Keratinocyte (primary cell): ENCODE data around the gene EYS. TPM values are rescaled to one million over a fixed set of nuclear protein-coding genes. Genes with fewer than 3 reads are reported as not detected.

Source experiments
- DNase-seq: peaks from one replicate; pipeline ENCODE4 v3.0.0-alpha.2; 2011; ENCODE audit warnings: low read depth, missing footprints, low spot score
- FAIRE-seq: peaks from 2 replicates; lab custom pipeline; 2011; peaks lifted over from hg19 to GRCh38; lab: Jason Lieb, UNC
- H2AFZ ChIP-seq: 2 replicates; pipeline ENCODE4 v1.6.0; 2012; ENCODE audit warnings: low read length, control low read depth, inconsistent platforms; ENCODE audit not compliant: control insufficient read depth
- H3K27ac ChIP-seq: 2 replicates; pipeline ENCODE4 v1.5.1; 2011; ENCODE audit warnings: low read length; ENCODE audit not compliant: control insufficient read depth, insufficient read depth
- H3K27me3 ChIP-seq: 3 replicates; pipeline ENCODE4 v1.6.0; 2011; ENCODE audit warnings: low read length; ENCODE audit not compliant: control insufficient read depth, insufficient read depth; ENCODE audit errors: extremely low read depth
- H3K36me3 ChIP-seq, 2 experiments: 2 replicates in 1 of 2; 3 replicates in 1 of 2; pipeline ENCODE4 v1.5.1; 2011; ENCODE audit warnings: low read length in 2 of 2, mild to moderate bottlenecking in 1 of 2; ENCODE audit not compliant: control insufficient read depth in 2 of 2, insufficient read depth in 2 of 2; ENCODE audit errors: extremely low read depth in 1 of 2
- H3K4me1 ChIP-seq: 3 replicates; pipeline ENCODE4 v1.5.1; 2011; ENCODE audit warnings: low read length; ENCODE audit not compliant: control insufficient read depth, insufficient read depth; ENCODE audit errors: extremely low read depth
- H3K4me2 ChIP-seq: 3 replicates; pipeline ENCODE4 v1.6.0; 2011; ENCODE audit warnings: low read depth, low read length; ENCODE audit not compliant: control insufficient read depth, insufficient read depth; ENCODE audit errors: extremely low read depth
- H3K4me3 ChIP-seq, 3 experiments: fragments of 200-600 bp in 1 of 3; sonication (generic) in 1 of 3; 2 replicates in 2 of 3; 3 replicates in 1 of 3; pipeline ENCODE4 v1.5.1; 2011 to 2016; ENCODE audit warnings: low read length in 3 of 3, mild to moderate bottlenecking in 3 of 3, control low read depth in 2 of 3, inconsistent platforms in 1 of 3, low read depth in 1 of 3, mixed read lengths in 1 of 3, mixed run types in 1 of 3, moderate library complexity in 1 of 3; ENCODE audit not compliant: control insufficient read depth in 2 of 3, insufficient read depth in 2 of 3; ENCODE audit errors: extremely low read depth in 1 of 3
- H3K79me2 ChIP-seq: 2 replicates; pipeline ENCODE4 v1.6.0; 2012; ENCODE audit warnings: low read length; ENCODE audit not compliant: control insufficient read depth, insufficient read depth
- H3K9ac ChIP-seq: 3 replicates; pipeline ENCODE4 v1.6.0; 2011; ENCODE audit warnings: low read length; ENCODE audit not compliant: control insufficient read depth, insufficient read depth; ENCODE audit errors: extremely low read depth
- H3K9me1 ChIP-seq: 3 replicates; pipeline ENCODE4 v1.6.0; 2011; ENCODE audit warnings: low read length; ENCODE audit not compliant: control insufficient read depth, insufficient read depth; ENCODE audit errors: extremely low read depth
- H3K9me3 ChIP-seq: 2 replicates; pipeline ENCODE4 v1.5.1; 2012; ENCODE audit warnings: low read depth, low read length; ENCODE audit not compliant: control insufficient read depth
- H4K20me1 ChIP-seq: 3 replicates; pipeline ENCODE4 v1.6.0; 2011; ENCODE audit warnings: low read length; ENCODE audit not compliant: control insufficient read depth, insufficient read depth; ENCODE audit errors: extremely low read depth
- EZH2 ChIP-seq: IDR thresholded peaks from one replicate; pipeline ENCODE4 v1.6.1; 2012; ENCODE audit warnings: inconsistent platforms, mild to moderate bottlenecking, low read length, moderate library complexity
- dilution Hi-C: fragments of 300-500 bp; cut with MboI; formaldehyde crosslinking; loops from one replicate; pipeline ENCODE4 v1.7.0; 2020; ENCODE audit warnings: low sequenced_read_pairs; ENCODE audit not compliant: extremely low pct_ligation_motif_present
- polyA plus RNA-seq, 5 experiments: library from polyadenylated mRNA; depleted of rRNA in 3 of 5; stranded (reverse) in 3 of 5; stranded (forward) in 1 of 5; unstranded in 1 of 5; fragments of >200 nt; gene quantifications; 1 replicate in 1 of 5; 2 replicates in 3 of 5; 3 replicates in 1 of 5; pipeline versions ENCODE4 v1.2.1 to v1.2.3, GENCODE V29; 2011 to 2012; ENCODE audit warnings: missing spikeins in 2 of 5, low read depth in 1 of 5, low replicate concordance in 1 of 5
- TF ChIP-seq, protein P1 (sequence below), 3 experiments: IDR thresholded peaks in 1 of 3; conservative IDR thresholded peaks in 1 of 3; optimal IDR thresholded peaks in 1 of 3; 2 replicates in 2 of 3; 3 replicates in 1 of 3; pipeline versions ENCODE3 to v1.5.1; 2011; ENCODE audit warnings: low read length in 3 of 3, mild to moderate bottlenecking in 3 of 3, moderate library complexity in 2 of 3, control low read depth in 1 of 3, inconsistent platforms in 1 of 3; ENCODE audit not compliant: insufficient read depth in 2 of 3; ENCODE audit errors: extremely low read depth in 1 of 3

EYS gene
- polyA plus RNA-seq, 1 donor (not counting 4 experiments of a cell fraction or from before 2014, with no cell fraction given), result 0.34 TPM

DNA sequence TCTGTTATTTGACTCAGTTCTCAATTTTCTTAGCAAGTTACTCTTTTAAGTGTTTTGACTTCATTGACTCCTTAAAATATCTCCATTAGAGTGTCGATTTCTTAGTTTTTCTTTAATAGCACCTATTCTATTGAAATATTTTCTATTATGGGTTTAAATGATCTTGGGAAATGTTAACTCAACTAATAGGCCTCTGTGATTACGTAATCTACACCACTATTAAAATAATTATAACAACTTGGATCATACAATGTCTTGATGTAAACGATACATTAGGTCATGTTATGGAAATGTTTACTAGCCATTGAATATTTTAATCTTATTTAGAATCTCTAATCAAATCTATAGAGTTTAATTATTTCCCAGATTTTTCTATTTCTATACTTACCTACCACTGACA lies 550.0 kb downstream of the EYS start:
- H3K4me3 ChIP-seq, result no peak overlapping the region
- FAIRE-seq, result no peak

DNA sequence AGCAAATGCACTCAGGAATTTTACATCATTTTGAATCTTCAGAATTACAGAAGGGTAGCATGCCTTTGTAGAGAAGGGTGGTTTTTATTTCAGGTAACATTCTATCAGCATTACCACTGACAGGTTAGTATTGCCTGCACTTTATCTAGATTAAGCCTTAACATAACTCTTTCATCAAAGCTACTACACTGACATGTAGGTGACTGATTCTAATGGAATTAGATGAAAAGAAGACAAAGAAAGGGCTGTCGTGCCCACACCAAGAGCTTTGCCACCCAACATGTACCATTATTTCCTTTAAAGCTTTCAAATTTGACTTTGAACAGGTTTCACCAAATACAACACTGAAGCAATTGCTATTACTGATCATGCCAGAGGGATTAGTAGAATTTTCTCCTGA lies 551.9 kb downstream of the EYS start:
- H3K27me3 ChIP-seq, result no peaks in the 10 kb centered on the region
- H3K27ac ChIP-seq, result no peak overlapping the region
- H3K4me3 ChIP-seq, result no peak overlapping the region
- dilution Hi-C loops, result no loop called here
- DNase-seq, result no peak
- H3K36me3 ChIP-seq, result no peaks in the 10 kb centered on the region
- no peaks in the 10 kb centered on the region for H3K9me1 ChIP-seq
- FAIRE-seq, result no peak
- no peak for TF ChIP-seq EZH2
- TF ChIP-seq, protein P1, sequence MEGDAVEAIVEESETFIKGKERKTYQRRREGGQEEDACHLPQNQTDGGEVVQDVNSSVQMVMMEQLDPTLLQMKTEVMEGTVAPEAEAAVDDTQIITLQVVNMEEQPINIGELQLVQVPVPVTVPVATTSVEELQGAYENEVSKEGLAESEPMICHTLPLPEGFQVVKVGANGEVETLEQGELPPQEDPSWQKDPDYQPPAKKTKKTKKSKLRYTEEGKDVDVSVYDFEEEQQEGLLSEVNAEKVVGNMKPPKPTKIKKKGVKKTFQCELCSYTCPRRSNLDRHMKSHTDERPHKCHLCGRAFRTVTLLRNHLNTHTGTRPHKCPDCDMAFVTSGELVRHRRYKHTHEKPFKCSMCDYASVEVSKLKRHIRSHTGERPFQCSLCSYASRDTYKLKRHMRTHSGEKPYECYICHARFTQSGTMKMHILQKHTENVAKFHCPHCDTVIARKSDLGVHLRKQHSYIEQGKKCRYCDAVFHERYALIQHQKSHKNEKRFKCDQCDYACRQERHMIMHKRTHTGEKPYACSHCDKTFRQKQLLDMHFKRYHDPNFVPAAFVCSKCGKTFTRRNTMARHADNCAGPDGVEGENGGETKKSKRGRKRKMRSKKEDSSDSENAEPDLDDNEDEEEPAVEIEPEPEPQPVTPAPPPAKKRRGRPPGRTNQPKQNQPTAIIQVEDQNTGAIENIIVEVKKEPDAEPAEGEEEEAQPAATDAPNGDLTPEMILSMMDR (optimal IDR thresholded peaks at IDR 0.05 in 1 of 3, IDR thresholded peaks at IDR 0.05 in 1 of 3, conservative IDR thresholded peaks at IDR 0.05 in 1 of 3; ENCODE audit: extremely low read depth in 1 of 3, insufficient read depth in 2 of 3, low read length in 3 of 3), result no peak
- H2AFZ ChIP-seq, result no peak overlapping the region
- H3K9ac ChIP-seq, result no peak overlapping the region
- H3K79me2 ChIP-seq, result no peaks in the 10 kb centered on the region
- no peaks in the 10 kb centered on the region for H3K4me1 ChIP-seq
- no peaks in the 10 kb centered on the region for H4K20me1 ChIP-seq
- H3K9me3 ChIP-seq, result no peaks in the 10 kb centered on the region
- H3K4me2 ChIP-seq, result no peak overlapping the region

More for the DNA sequence above, 550.0 kb downstream of the EYS start:
- Histone ChIP-seq H3K27me3 (no peaks in the 10 kb centered on the region), H3K27ac (no peak overlapping the region), H3K36me3 (no peaks in the 10 kb centered on the region), H3K9ac (no peak overlapping the region), H3K79me2 (no peaks in the 10 kb centered on the region), H3K4me2 (no peak overlapping the region), H3K4me1 (no peaks in the 10 kb centered on the region), H3K9me3 (no peaks in the 10 kb centered on the region), H2AFZ (no peak overlapping the region), H3K9me1 (no peaks in the 10 kb centered on the region), H4K20me1 (no peaks in the 10 kb centered on the region)
- TF ChIP-seq, protein P1 (optimal IDR thresholded peaks at IDR 0.05 in 1 of 3, IDR thresholded peaks at IDR 0.05 in 1 of 3, conservative IDR thresholded peaks at IDR 0.05 in 1 of 3; ENCODE audit: extremely low read depth in 1 of 3, insufficient read depth in 2 of 3, low read length in 3 of 3), result no peak
- no peak for TF ChIP-seq EZH2
- dilution Hi-C loops, result no loop called here
- DNase-seq, result no peak
